ENCODE data around the gene SOX12.
A peak's percentile ranks its signal among the peaks of the same experiment; 100 is the strongest.

The SOX12 gene

DNA sequence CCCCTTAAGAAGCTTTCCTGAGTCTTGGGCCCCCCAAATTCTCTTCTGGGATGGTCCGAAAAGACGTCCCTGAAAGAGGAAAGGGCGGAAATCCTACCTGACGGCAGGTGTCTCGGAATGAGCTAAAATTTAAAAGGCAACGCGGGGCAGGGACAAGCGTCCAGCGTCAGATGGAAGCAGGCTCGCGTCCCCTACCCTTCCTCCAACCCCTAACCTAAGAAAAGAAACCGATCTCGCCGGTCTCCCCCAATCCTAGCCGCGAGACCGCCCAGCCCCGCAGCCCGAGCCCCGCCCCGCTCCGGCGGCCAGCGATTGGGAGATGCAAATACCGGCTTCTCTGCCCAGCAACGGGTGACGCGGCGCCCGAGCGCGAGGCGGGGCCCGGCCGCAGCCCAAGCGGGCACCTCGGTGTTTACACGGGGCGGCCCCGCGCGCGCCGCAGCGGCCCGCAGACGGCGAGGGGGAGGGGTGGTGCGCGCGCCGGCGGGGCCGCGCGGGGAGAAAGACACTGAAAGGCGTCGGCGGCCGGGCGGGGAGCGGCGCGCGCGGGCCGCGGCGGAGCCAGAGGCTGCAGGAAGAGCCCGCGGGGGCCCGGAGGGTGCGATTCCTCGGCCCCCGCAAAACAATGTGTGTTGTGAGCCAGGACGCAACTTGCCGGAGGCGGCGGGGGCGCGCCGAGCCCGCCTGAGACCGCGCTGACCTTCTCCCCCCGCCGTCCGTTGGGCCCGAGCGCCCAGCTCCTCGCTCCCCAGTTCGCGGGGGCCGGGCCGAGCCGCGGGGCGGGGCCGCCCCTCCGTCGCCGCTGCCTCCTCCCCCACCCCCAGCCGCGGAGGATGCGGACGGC, at the start of gene SOX12:
TSS of gene SOX12 (plus strand) at position 508 of the 844 bp plus-strand sequence. CDS start 373 bp downstream, outside the sequence.
- DNase-seq (ENCODE audit: low read depth), result peak; percentile 92

DNA sequence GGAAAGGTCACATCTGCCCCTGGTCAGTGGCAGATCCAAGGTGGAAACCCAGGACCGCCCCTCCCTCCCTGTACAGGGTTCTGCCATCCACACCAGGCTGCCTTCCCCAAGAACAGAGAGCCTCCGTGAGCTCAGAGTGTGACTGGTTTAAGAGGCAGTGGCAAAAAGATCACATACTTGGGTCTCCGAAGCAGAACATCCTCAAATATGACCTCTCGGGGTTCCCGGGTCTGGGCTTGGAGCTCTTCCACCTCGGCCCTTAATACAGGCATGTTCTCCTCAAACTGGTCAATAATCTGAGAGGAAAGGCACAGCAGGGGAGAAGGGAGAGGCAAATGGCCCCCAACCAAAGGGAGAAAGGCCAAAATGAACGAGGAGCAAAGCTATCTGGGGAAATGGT, 49.6 kb upstream of the SOX12 start:
- no peak for DNase-seq (ENCODE audit: low read depth)

DNA sequence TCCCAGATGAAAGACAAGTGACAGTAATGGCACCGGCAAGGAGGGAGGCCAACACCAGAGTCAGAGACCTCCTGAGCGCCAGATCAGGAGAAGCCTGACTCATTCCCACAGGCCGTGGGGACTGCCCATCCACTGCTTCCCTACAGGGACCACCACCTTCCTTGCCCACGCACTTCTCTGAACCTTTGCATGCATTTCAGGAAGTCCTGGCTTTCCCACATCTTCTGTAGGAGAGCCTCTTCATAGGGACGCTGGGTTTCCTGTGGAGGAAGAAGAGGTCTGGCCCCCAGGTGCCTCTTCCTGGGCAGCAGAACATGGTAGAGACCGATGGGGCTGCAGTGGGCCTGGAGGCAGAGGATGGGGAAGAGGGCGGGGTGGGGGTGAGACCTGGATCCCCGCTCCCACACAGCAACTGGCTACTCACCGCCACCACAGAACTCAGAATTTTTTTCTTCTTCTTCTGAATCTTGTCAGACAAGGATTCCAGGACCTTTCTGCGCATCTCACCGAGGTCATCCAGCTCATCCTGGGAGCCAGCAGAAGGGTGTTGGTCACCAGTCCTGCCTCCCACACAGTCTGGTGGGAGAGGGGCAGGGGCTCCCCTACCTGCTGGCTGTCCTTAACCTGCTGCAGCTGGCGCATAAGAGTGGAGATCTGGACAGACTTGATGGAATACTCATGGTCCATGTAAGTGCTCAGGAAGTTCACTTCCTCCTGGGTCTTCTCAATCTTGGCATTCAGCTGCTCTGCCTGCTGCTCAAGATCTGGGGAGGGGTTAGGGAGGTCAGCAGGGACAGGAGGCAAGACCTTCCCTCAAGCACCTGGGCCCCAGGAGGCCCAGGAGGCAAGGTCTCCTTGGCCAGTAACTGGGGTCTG, 48.5 kb upstream of the SOX12 start:
- no peak for DNase-seq (ENCODE audit: low read depth)

DNA sequence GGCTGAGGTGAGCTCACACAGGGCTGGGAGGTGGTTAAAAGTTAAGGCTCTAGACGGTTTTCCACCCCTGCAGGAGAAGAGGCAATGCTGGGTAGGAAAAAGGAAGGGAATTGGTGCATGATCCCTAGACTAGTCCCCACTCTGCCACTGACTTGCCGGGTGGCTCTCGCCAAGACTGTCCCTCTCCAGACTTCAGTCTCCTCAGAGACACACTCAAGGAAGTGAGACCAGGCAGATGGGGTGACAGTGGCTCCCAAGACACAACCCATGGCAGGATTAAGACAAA, 47.9 kb upstream of the SOX12 start:
- no peak for DNase-seq (ENCODE audit: low read depth)

DNA sequence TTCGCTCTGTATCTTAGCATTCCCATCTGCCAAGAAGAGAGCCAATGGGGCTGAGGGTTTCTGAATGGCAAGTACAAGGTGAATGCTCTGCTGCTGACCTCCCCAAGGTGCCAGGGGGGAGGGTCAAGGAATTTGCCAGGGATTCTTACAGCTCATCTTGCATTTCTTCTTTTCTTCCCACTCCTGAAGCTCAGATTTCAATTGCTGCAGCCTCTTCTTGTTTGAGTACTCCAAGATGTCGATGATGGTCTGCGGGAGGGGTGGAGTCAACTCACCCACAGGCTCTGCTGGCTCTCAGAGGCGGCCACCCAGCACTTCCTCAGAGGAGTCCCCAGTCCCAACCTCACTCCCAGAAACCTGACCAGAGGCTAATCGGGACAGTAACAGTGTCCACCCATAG, 47.2 kb upstream of the SOX12 start:
- DNase-seq (ENCODE audit: low read depth), result no peak

DNA sequence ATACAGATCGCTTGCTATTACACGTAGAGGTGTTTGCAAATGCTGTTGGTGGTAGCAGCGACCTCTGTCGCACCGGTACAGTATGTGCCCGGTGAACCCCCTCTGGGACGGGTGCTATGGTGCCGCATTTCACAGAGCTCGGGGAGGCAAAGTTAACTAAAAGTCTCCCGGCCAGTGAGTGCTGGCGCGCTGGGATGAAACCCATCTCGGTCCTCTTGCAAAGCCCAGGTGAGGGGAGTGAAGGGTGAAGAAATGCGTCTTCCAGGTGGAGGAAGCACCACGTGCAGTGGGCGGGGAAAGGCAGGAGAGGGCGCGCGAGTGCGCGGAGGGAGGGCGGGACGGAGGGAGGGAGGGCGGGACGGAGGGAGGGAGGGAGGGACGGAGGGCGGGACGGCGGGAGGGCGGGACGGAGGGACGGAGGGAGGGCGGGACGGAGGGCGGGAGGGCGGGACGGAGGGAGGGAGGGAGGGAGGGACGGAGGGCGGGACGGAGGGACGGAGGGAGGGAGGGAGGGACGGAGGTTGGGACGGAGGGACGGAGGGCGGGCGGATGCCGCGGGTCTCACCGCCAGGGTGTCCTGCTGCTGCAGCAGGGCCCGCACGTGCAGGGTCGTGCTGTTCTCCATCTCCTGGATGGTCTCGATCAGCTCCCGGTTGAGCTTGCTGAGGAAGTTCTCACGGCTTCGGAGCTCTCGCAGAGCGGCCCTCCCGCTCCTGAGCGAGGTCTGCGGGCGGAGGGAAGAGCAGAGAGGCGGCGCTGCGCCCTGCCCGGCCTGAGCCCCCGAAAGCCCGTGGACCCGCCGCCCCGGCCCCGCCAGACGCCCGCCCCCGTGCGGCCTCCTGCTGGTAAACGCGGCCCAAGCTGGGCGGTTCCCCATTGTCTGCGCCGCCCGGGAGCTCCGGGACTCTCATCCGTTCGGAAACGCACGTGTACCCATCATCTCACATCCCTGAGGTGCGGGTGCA, 46.5 kb upstream of the SOX12 start:
- peak; percentile 45 for DNase-seq (ENCODE audit: low read depth)

DNA sequence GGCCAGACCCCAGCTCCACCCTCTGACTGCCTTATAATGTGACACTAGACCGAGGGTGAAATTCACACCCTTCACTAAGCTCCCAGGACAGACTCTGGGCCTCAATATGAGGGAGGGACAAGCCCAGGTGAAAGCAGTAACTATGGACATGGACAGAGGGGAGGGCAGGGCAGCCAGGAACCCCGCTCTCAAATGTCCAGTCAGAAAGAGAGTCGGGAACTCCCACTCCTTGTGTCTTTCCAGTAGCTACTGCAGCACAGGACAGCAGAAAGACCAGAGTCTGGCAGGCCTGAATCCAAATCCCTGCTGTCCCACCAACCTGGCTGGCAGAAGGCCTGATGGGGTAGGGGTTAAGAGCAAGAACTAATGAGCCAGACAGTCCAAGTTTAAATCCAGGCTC, 41.2 kb upstream of the SOX12 start:
- no peak for DNase-seq (ENCODE audit: low read depth)

DNA sequence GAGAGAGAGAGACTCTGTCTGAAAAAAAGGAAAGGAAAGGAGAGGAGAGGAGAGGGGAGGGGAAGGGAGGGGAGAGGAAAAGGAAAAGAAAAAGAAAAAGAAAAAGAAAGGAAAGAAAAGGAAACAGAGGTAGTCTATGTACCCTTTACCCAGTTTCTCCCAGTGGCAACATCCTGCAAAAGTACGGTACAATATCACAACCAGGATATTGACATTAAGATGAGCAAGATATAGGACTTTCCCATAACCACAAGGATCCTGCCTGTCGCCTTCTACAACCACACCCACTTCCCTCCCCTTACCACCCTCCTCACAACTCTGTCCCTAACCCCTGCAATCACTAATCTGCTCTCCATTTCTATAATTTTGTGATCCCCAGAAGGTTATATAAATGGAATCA, 38.8 kb upstream of the SOX12 start:
- DNase-seq (ENCODE audit: low read depth), result no peak

DNA sequence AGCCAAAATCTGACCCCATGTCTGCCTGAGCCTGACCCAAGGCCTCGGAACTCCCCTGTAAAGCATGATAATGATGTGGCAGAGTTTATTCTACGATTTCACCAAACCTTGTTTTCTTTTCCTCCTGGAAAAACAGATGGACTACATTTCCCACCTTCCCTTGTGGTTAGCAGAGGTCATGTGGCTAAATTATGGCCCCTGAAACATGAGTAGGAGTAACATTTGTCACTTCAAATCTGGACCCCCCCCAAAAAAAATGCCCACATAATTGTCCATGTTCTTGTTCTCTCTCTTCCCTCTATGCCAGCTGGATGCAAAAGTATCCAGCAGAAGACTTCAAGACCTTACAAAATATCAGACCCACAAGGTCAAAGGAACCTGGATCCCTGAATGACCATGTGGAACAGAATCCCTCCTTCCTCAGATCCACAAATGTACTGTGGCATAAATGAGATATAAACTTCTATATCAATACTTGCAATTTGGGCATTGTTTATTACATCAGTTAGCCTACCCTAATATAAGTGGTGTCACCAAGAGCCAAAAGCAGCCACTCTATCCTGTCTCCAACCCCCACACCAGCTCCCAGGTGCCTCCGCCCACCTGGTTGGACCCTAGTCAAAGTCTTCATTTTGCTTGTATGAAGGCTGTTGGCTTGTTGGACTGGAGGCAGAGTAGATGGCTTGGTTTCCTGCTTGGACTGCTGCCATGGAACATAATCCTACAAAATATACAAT, 36.2 kb upstream of the SOX12 start:
- DNase-seq (ENCODE audit: low read depth), result no peak

DNA sequence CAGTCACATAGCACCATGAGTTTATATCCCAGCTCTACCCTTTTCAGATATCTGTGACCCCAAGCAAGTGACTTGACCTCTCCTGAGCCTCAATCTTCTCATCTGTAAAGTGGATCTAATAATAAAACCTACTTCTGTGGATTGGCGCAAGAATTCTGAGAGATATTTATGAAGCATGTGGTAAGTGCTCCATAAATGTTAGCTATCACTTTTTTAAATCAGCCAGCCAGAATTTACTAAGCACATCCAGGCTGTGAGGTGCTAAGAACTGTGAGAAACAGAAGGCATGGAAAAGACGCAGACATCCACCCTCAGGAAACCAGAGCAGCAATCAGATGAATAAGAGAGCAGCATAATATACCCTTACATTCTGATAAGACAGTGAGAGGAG, 35.7 kb upstream of the SOX12 start:
- no peak for DNase-seq (ENCODE audit: low read depth)

DNA sequence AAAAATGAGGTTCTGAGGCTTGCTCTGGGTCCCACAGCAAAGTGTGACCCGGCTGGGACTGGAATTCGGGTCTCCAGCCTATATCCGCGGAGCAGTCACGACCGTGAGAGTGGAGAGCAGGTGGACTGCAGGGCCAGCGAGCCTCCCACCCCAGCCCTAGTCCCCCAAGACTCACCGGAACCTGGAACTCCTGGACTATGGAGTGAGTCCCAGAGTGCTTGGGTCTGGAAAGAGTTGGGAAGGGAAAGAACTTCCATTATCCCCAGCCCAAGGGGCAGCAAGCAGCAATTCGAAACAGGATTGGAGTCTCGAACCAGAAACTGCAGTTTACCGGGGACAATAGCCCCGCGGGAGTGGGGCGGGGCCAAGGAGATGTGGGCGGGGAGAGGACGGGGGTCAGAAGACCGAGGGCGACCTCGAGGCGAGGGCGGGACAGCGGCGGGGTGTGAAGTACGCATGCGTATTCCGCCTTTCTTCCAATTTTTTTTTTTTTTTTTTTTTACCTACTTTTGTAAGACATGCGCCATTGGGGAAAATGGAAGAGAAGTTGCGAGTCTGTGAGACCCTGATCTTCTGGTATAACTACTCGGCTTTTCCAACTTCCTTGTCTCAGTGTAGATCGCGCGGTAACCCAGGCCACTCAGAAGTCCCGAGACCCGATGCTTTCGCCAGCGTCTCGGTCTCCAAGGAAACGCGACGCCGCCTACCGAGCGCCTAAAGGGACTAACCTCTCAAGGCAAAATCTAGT, 35.1 kb upstream of the SOX12 start, which contains the start of gene C20orf96:
TSS of gene C20orf96 (minus strand) at position 667 of the 748 bp plus-strand sequence. CDS start at position 527, 140 bp downstream.
- DNase-seq (ENCODE audit: low read depth), result peak; percentile 94

DNA sequence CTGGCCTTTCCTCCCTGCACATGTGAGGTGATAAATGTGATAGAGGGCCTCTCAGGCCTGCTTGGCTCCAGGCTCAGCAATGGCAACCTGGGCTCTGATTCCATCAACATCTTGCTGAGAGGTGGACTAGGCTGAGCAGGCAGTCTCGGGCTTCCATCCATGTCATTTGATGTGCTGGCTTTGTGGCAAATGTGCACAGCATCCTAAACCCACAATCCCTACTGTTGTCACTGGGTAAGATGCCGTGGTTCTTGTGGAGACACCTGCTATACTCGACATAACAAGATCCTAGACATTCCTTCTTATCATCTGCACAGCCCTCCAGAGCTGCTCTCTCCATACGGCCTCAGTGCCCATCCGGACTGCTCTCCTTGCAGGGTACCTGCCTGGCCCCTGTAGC, 30.8 kb upstream of the SOX12 start:
- DNase-seq (ENCODE audit: low read depth), result no peak

DNA sequence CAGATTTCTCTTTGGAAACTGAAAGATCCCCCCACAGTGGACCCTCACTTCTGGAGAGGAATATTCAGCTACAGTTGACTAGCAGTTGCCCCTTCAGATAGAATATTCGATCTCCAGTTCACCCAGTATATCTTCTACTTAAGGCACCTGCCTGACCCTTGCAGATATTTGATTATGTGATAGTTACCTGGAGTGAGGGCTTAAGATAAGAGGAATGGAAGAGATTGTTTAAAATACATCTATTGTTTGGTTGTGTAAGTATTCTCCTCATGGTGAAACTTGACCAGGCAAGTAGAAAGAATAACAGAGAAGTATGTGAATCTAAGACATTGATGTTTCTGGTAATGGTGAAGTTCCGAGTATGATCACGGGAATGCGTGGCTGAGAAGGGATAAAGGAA, 29.5 kb upstream of the SOX12 start:
- DNase-seq (ENCODE audit: low read depth), result no peak

DNA sequence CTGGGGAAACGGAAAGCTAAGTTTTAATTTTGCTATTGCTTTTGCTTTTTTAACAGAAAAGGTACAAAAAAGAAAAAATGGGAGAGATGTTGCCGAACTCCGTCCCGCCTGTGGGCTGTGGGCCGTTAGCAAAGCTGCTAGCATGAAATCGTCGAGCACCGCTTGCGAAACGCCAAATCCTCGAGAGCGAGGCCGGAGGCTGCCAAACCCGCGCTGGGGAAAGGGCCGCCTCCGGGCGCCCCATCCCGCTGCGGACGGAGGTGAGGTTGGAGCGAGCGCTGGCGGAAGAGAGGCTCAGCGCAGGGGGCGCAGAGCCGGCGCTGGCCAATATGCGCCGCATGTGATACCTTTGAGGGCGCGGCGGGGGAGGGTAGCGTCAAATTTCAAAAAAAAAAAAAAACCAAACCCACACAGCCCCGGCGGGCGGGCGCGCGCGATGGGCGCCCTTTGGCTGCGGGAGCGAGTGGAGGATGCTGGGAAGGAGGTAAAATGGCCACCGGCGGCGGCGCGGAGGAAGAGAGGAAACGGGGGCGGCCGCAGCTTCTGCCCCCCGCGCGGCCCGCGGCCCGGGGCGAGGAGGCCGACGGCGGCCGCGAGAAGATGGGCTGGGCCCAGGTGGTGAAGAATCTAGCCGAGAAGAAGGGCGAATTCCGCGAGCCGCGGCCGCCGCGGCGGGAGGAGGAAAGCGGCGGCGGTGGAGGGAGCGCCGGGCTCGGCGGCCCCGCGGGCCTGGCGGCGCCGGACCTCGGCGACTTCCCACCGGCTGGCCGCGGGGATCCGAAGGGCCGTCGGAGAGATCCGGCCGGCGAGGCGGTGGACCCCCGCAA, 28.0 kb upstream of the SOX12 start, which contains the start of gene ZCCHC3:
TSS of gene ZCCHC3 (plus strand) at position 473 of the 827 bp plus-strand sequence. CDS start at position 490, 17 bp downstream.
- peak; percentile 97 for DNase-seq (ENCODE audit: low read depth)

DNA sequence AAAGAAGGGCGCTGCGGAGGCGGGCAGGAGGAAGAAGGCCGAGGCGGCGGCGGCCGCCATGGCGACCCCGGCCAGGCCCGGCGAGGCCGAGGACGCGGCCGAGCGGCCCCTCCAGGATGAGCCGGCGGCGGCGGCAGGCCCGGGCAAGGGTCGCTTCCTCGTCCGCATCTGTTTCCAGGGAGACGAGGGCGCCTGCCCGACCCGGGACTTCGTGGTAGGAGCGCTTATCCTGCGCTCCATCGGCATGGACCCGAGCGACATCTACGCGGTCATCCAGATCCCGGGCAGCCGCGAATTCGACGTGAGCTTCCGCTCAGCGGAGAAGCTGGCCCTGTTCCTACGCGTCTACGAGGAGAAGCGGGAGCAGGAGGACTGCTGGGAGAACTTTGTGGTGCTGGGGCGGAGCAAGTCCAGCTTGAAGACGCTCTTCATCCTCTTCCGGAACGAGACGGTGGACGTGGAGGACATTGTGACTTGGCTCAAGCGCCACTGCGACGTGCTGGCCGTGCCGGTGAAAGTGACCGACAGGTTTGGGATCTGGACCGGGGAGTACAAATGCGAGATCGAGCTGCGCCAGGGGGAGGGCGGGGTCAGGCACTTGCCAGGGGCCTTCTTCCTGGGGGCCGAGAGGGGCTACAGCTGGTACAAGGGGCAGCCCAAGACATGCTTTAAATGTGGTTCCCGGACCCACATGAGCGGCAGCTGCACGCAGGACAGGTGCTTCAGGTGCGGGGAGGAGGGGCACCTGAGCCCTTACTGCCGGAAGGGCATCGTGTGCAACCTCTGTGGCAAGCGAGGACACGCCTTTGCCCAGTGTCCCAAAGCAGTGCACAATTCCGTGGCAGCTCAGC, 27.2 kb upstream of the SOX12 start:
- peak; percentile 84 for DNase-seq (ENCODE audit: low read depth)

DNA sequence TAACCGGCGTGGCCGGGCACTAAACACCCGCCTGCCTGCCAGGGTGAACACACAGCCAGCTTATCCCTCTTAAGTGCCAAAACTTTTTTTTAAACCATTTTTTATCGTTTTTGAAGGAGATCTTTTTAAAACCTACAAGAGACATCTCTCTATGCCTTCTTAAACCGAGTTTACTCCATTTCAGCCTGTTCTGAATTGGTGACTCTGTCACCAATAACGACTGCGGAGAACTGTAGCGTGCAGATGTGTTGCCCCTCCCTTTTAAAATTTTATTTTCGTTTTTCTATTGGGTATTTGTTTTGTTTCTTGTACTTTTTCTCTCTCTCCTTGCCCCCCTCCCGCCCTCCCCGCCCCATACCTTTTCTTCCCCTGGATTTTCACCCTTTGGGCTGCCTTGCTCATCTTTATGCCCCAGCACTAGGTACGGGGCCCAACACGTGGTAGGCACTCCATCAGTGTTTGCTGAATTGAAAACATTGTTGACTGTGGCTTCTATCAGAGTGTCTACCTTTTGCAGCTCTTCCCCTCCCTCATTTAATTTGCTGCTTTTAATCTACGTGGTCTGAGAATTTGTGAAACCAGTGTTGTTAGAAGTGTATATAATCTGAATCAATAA, 26.5 kb upstream of the SOX12 start:
- no peak for DNase-seq (ENCODE audit: low read depth)

DNA sequence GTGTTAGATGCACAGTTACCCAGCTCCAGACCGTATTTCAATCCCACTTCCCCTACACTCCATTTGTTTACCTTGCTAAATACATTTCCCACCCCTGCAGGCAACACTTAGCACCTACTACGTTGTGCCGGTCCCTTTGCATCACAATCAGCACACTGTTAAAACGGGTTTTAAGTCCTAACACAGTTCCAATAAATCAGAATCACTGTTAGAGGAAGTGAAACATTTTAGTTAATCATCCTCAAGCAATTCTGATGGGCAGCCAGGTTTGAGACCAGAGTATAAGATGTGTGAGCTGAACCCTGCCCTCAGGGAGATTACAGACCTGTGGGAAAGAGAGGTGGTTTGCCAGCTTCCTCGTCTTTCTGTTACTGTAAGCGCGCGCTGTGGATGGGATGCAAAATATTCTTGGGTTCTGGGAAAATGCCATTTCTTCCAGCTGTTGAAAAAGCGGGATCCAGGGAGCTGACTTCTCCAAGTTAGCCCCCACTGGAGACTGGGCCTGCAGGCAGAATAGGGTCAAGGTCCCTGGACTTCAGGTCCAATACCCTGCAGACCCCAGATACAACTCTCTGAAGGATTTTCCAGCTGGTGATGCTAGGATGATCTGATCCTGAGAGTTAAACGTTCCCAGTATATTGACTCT, 24.9 kb upstream of the SOX12 start:
- DNase-seq (ENCODE audit: low read depth), result no peak
